HUES48 (cell line): Measurements from ENCODE around the gene COPS8.

Experiments used
- H3K27ac ChIP-seq: one replicate; pipeline ENCODE4 v1.7.0; 2013; ENCODE audit warnings: low read depth, low read length, inconsistent platforms
- H3K27me3 ChIP-seq: 2 replicates; pipeline ENCODE4 v1.6.1; 2013; ENCODE audit warnings: mild to moderate bottlenecking, low read length; ENCODE audit not compliant: control insufficient read depth, insufficient read depth
- H3K36me3 ChIP-seq: 2 replicates; pipeline ENCODE4 v1.6.1; 2013; ENCODE audit warnings: low read length; ENCODE audit not compliant: control insufficient read depth, insufficient read depth
- H3K4me1 ChIP-seq: 2 replicates; pipeline ENCODE4 v1.6.1; 2013; ENCODE audit warnings: mild to moderate bottlenecking, low read length; ENCODE audit not compliant: control insufficient read depth, insufficient read depth
- H3K4me3 ChIP-seq: 2 replicates; pipeline ENCODE4 v1.5.1; 2013; ENCODE audit warnings: mild to moderate bottlenecking, low read depth, low read length
- H3K9ac ChIP-seq: 2 replicates; pipeline ENCODE4 v1.6.1; 2013; ENCODE audit warnings: mild to moderate bottlenecking, low read depth, low read length, moderate library complexity
- H3K9me3 ChIP-seq: 2 replicates; pipeline ENCODE4 v1.6.1; 2013; ENCODE audit warnings: low read length; ENCODE audit not compliant: control insufficient read depth, insufficient read depth

Gene COPS8

GRCh38 chr2:237055386-237056100, 30.1 kb upstream of the COPS8 start:
- Histone ChIP-seq H3K4me1 (0 out of 2 replicates have a peak, but pooled peaks cover 5% of the 10 kb centered on the region), H3K4me3 (no peak overlapping the region), H3K27me3 (no peaks in the 10 kb centered on the region), H3K9me3 (no peaks in the 10 kb centered on the region), H3K9ac (no peak overlapping the region), H3K36me3 (no peaks in the 10 kb centered on the region), H3K27ac (no peak overlapping the region)

- no peak overlapping the region for H3K27ac ChIP-seq
Observed at GRCh38 chr2:237056287-237056875, 29.3 kb upstream of the COPS8 start.

GRCh38 chr2:237057107-237057506, 28.6 kb upstream of the COPS8 start:
- H3K27me3 ChIP-seq, result no peaks in the 10 kb centered on the region
- H3K9me3 ChIP-seq, result no peaks in the 10 kb centered on the region
- H3K9ac ChIP-seq, result no peak overlapping the region
- H3K27ac ChIP-seq, result no peak overlapping the region
- no peaks in the 10 kb centered on the region for H3K36me3 ChIP-seq
- 0 out of 2 replicates have a peak, but pooled peaks cover 8% of the 10 kb centered on the region for H3K4me1 ChIP-seq
- no peak overlapping the region for H3K4me3 ChIP-seq

More at GRCh38 chr2:237056287-237056875, 29.3 kb upstream of the COPS8 start:
- Histone ChIP-seq H3K4me1 (0 out of 2 replicates have a peak, but pooled peaks cover 8% of the 10 kb centered on the region), H3K4me3 (no peak overlapping the region), H3K9ac (no peak overlapping the region), H3K36me3 (no peaks in the 10 kb centered on the region), H3K27me3 (no peaks in the 10 kb centered on the region), H3K9me3 (no peaks in the 10 kb centered on the region)

GRCh38 chr2:237057893-237058300, 27.8 kb upstream of the COPS8 start:
- Histone ChIP-seq H3K27ac (no peak overlapping the region), H3K9ac (no peak overlapping the region), H3K9me3 (no peaks in the 10 kb centered on the region), H3K4me1 (0 out of 2 replicates have a peak, but pooled peaks cover 8% of the 10 kb centered on the region), H3K27me3 (no peaks in the 10 kb centered on the region), H3K4me3 (no peak overlapping the region), H3K36me3 (no peaks in the 10 kb centered on the region)

- Histone ChIP-seq H3K4me3 (no peak overlapping the region), H3K27me3 (no peaks in the 10 kb centered on the region), H3K4me1 (0 out of 2 replicates have a peak, but pooled peaks cover 8% of the 10 kb centered on the region), H3K9ac (no peak overlapping the region), H3K36me3 (no peaks in the 10 kb centered on the region), H3K9me3 (no peaks in the 10 kb centered on the region), H3K27ac (no peak overlapping the region)
Observed at GRCh38 chr2:237058423-237058822, 27.3 kb upstream of the COPS8 start.

- no peaks in the 10 kb centered on the region for H3K36me3 ChIP-seq
- no peaks in the 10 kb centered on the region for H3K9me3 ChIP-seq
- H3K4me1 ChIP-seq, result 0 out of 2 replicates have a peak, but pooled peaks cover 8% of the 10 kb centered on the region
- H3K27ac ChIP-seq, result no peak overlapping the region
- H3K27me3 ChIP-seq, result no peaks in the 10 kb centered on the region
- no peak overlapping the region for H3K4me3 ChIP-seq
- no peak overlapping the region for H3K9ac ChIP-seq
Observed at GRCh38 chr2:237059155-237059875, 26.4 kb upstream of the COPS8 start.

GRCh38 chr2:237060534-237061312, 25.0 kb upstream of the COPS8 start:
- Histone ChIP-seq H3K4me1 (0 out of 2 replicates have a peak, but pooled peaks cover 8% of the 10 kb centered on the region), H3K27ac (no peak overlapping the region), H3K9ac (no peak overlapping the region), H3K9me3 (no peaks in the 10 kb centered on the region), H3K36me3 (no peaks in the 10 kb centered on the region), H3K27me3 (no peaks in the 10 kb centered on the region), H3K4me3 (no peak overlapping the region)

- Histone ChIP-seq H3K27ac (no peak overlapping the region), H3K9ac (no peak overlapping the region), H3K36me3 (no peaks in the 10 kb centered on the region), H3K4me1 (0 out of 2 replicates have a peak, but pooled peaks cover 8% of the 10 kb centered on the region), H3K27me3 (no peaks in the 10 kb centered on the region), H3K9me3 (no peaks in the 10 kb centered on the region), H3K4me3 (no peak overlapping the region)
Observed at GRCh38 chr2:237061356-237061755, 24.3 kb upstream of the COPS8 start.

- Histone ChIP-seq H3K27me3 (no peaks in the 10 kb centered on the region), H3K4me3 (no peak overlapping the region), H3K27ac (no peak overlapping the region), H3K9me3 (no peaks in the 10 kb centered on the region), H3K9ac (no peak overlapping the region), H3K36me3 (no peaks in the 10 kb centered on the region), H3K4me1 (0 out of 2 replicates have a peak, but pooled peaks cover 8% of the 10 kb centered on the region)
Observed at GRCh38 chr2:237062585-237062984, 23.1 kb upstream of the COPS8 start.

GRCh38 chr2:237064203-237065070, 21.3 kb upstream of the COPS8 start:
- Histone ChIP-seq H3K9ac (no peak overlapping the region), H3K9me3 (no peaks in the 10 kb centered on the region), H3K36me3 (no peaks in the 10 kb centered on the region), H3K4me3 (no peak overlapping the region), H3K4me1 (0 out of 2 replicates have a peak, but pooled peaks cover 5% of the 10 kb centered on the region), H3K27ac (no peak overlapping the region), H3K27me3 (no peaks in the 10 kb centered on the region)
